GM12878 (cell line): ENCODE data around the gene PRDM15. TPM values are rescaled to one million over a fixed set of nuclear protein-coding genes. Genes with fewer than 3 reads are reported as not detected.

Source experiments
- ATAC-seq: fragments of 200-7000 bp; cut with Tn5 transposase; 3 replicates; pipeline ENCODE4 v1.9.1; 2020; ENCODE audit warnings: mild to moderate bottlenecking, moderate library complexity
- BruUV-seq: library from RNA; stranded (reverse); fragments of 400-500 nt; replicated peaks from 2 replicates; lab custom pipeline; 2021; lab: Mats Ljungman, UMichigan
- CTCF ChIA-PET: fragments of 300-600 bp; sonication (Branson Sonifier 250); formaldehyde crosslinking; extraction: SDS; loops from one replicate; lab custom pipeline; 2021; ENCODE audit warnings: inconsistent platforms; lab: Yijun Ruan, JAX
- POLR2A ChIA-PET: fragments of 350-600 bp; formaldehyde crosslinking; extraction: SDS; loops from one replicate; lab custom pipeline; 2021; ENCODE audit warnings: inconsistent platforms; lab: Charles Lee
- RAD21 ChIA-PET: fragments of 300-600 bp; sonication (Branson Sonifier 250); formaldehyde crosslinking; loops from one replicate; lab custom pipeline; 2023; ENCODE audit warnings: antibody characterized with exemption; ENCODE audit not compliant: unreplicated experiment; lab: Charles Lee
- SMC1A ChIA-PET: fragments of 300-600 bp; sonication (Branson Sonifier 250); formaldehyde crosslinking; loops from one replicate; lab custom pipeline; 2023; ENCODE audit not compliant: unreplicated experiment, uncharacterized antibody; lab: Charles Lee
- DNase-seq: peaks from one replicate; pipeline ENCODE4 v3.0.0-alpha.2; 2011; ENCODE audit warnings: low read depth, low spot score
- FAIRE-seq: peaks from 3 replicates; lab custom pipeline; 2011; peaks lifted over from hg19 to GRCh38; lab: Jason Lieb, UNC
- H2AFZ ChIP-seq: 2 replicates; pipeline ENCODE4 v1.6.0; 2011; ENCODE audit warnings: low read depth, low read length, control low read depth; ENCODE audit not compliant: control insufficient read depth
- H3K27ac ChIP-seq: 2 replicates; pipeline ENCODE4 v1.5.1; 2011; ENCODE audit warnings: control low read depth; ENCODE audit not compliant: control insufficient read depth, insufficient read depth
- H3K27me3 ChIP-seq, 2 experiments: replicated peaks in 1 of 2; 2 replicates each; pipeline versions ENCODE4 v1.6.0 to v1.6.1; 2011; ENCODE audit warnings: low read length in 1 of 2; ENCODE audit not compliant: control insufficient read depth in 2 of 2, insufficient read depth in 2 of 2
- H3K36me3 ChIP-seq, 2 experiments: 2 replicates each; pipeline ENCODE4 v1.5.1; 2011; ENCODE audit warnings: low read length in 1 of 2; ENCODE audit not compliant: control insufficient read depth in 2 of 2, insufficient read depth in 2 of 2
- H3K4me1 ChIP-seq: 2 replicates; pipeline ENCODE4 v1.6.1; 2011; ENCODE audit warnings: mild to moderate bottlenecking, low read length, moderate library complexity, mixed read lengths; ENCODE audit not compliant: control insufficient read depth, insufficient read depth
- H3K4me2 ChIP-seq: 2 replicates; pipeline ENCODE4 v1.6.0; 2011; ENCODE audit warnings: control low read depth; ENCODE audit not compliant: control insufficient read depth, insufficient read depth
- H3K4me3 ChIP-seq: fragments of 200-600 bp; sonication (generic); 2 replicates; pipeline ENCODE4 v1.5.1; 2016
- H3K79me2 ChIP-seq: 2 replicates; pipeline ENCODE4 v1.6.0; 2011; ENCODE audit warnings: low read length; ENCODE audit not compliant: control insufficient read depth, insufficient read depth
- H3K9ac ChIP-seq: 2 replicates; pipeline ENCODE4 v1.8.0; 2011; ENCODE audit warnings: low read length, control low read depth, mixed read lengths; ENCODE audit not compliant: control insufficient read depth, insufficient read depth
- H3K9me3 ChIP-seq: replicated peaks from 3 replicates; pipeline ENCODE4 v1.5.1; 2011; ENCODE audit warnings: mild to moderate bottlenecking, low read length; ENCODE audit not compliant: control insufficient read depth, insufficient read depth
- H4K20me1 ChIP-seq: 2 replicates; pipeline ENCODE4 v1.6.0; 2011; ENCODE audit not compliant: control insufficient read depth, insufficient read depth
- ASH2L ChIP-seq: fragments of 300-600, 200-600 bp; sonication (generic); IDR thresholded peaks from 2 replicates; pipeline ENCODE4 v1.6.1; 2017; ENCODE audit warnings: low read depth, mild to moderate bottlenecking, borderline replicate concordance
- ETV6 ChIP-seq, 2 experiments: fragments of 450-650 bp in 1 of 2; IDR thresholded peaks in 1 of 2; conservative IDR thresholded peaks in 1 of 2; 2 replicates each; pipeline ENCODE4 v1.6.1; 2014; ENCODE audit warnings: antibody characterized with exemption in 1 of 2, borderline replicate concordance in 1 of 2, low read depth in 1 of 2, mild to moderate bottlenecking in 1 of 2, moderate library complexity in 1 of 2
- IRF4 ChIP-seq: IDR thresholded peaks from 2 replicates; pipeline ENCODE4 v1.6.1; 2011; ENCODE audit warnings: low read depth, low read length
- NR2C2 ChIP-seq: IDR thresholded peaks from 2 replicates; pipeline ENCODE4 v1.6.1; 2011; ENCODE audit warnings: borderline replicate concordance, low read depth; ENCODE audit not compliant: control insufficient read depth, insufficient read length
- TAF1 ChIP-seq: IDR thresholded peaks from 2 replicates; pipeline ENCODE4 v1.6.1; 2011; ENCODE audit warnings: mild to moderate bottlenecking, low read depth, low read length, borderline replicate concordance
- USF2 ChIP-seq: IDR thresholded peaks from 2 replicates; pipeline ENCODE4 v1.6.1; 2011; ENCODE audit warnings: low read depth, low read length, improper control_type of control experiment, borderline replicate concordance
- WGBS: methylation state at CpG from one replicate; pipeline ENCODE4 v1.1.6; 2016; ENCODE audit warnings: low lambda C conversion rate; ENCODE audit not compliant: insufficient replicate concordance, insufficient coverage; ENCODE audit errors: missing lambda C conversion rate; 5-methylcytosine and 5-hydroxymethylcytosine counted together
- in situ Hi-C: fragments of 300-500 bp; cut with MboI; formaldehyde crosslinking; loops from 9 replicates; pipeline ENCODE4 v1.14.3; 2018; ENCODE audit warnings: mixed read lengths
- intact Hi-C: fragments of 100-400 bp; cut with micrococcal nuclease; formaldehyde crosslinking; loops from one replicate; pipeline ENCODE4 v1.14.2; 2022; ENCODE audit not compliant: unreplicated experiment
- polyA plus RNA-seq, 11 experiments: library from polyadenylated mRNA; depleted of rRNA in 4 of 11; unstranded in 6 of 11; stranded (reverse) in 5 of 11; fragments of >200 nt; fragmentation: Nextera tagmentation in 4 of 11; fragmentation: Illumina TruSeq in 1 of 11; extraction: Ambion mirVana in 4 of 11; extraction: Trizol in 1 of 11; gene quantifications; 1 replicate in 1 of 11; 2 replicates in 10 of 11; pipeline versions ENCODE4 v1.2.1 to v1.2.3, GENCODE V29; 2011 to 2016; ENCODE audit warnings: inconsistent platforms in 2 of 11, missing spikeins in 2 of 11, low read depth in 1 of 11
- total RNA-seq, 4 experiments: library from RNA; depleted of rRNA in 3 of 4; stranded (reverse); fragments of >200 nt in 3 of 4; fragmentation: Illumina TruSeq in 1 of 4; extraction: Trizol in 1 of 4; gene quantifications; 2 replicates each; pipeline versions ENCODE4 v1.2.1 to v1.2.3, GENCODE V29; 2013 to 2021

PRDM15 gene
- total and polyA plus RNA-seq, 10 of the 15 experiments (the other 5 are each of a cell fraction or from before 2014, with no cell fraction given) = 2.2 to 16.0 (median 8.6) TPM

DNA sequence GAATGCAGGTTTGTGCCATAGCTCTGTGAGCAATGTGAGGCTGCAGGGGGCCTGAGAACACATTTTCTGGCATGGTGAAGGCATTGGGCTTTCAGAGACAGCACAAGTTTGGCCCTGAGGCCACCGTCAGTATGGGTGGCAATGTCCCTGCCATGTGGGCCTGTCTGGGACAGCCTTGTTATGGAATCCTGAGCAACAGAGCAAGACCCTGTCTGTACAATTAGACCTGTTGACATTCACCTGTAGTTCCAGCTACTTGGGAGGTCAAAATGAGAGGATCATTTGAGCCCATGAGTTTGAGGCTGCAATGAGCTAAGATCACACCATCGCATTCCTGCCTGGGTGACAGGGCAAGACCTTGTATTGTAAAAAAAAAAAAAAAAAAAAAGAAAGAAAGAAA, 35.6 kb downstream of the PRDM15 start (continued):
- TF ChIP-seq USF2 (no peak), ASH2L (no peak), NR2C2 (no peak), ETV6 (conservative IDR thresholded peaks at IDR 0.05 in 1 of 2, IDR thresholded peaks at IDR 0.05 in 1 of 2; ENCODE audit: borderline replicate concordance in 1 of 2, low read depth in 1 of 2) (no peak)

- WGBS = 95% methylated on average over 1 of the region's 1 CpG
- RAD21 ChIA-PET = no interaction called here
- Histone ChIP-seq H3K27me3 (no peaks in the 10 kb centered on the region), H3K27ac (no peak overlapping the region), H4K20me1 (no peaks in the 10 kb centered on the region), H2AFZ (no peak overlapping the region), H3K9ac (no peak overlapping the region), H3K4me2 (no peak overlapping the region), H3K36me3 (peaks cover 12 to 18% of the 10 kb centered on the region in 2 experiments), H3K4me1 (peaks cover 14% of the 10 kb centered on the region), H3K9me3 (no peaks in the 10 kb centered on the region), H3K4me3 (no peak overlapping the region), H3K79me2 (no peaks in the 10 kb centered on the region)
- DNase-seq (no peak), ATAC-seq (no peak), FAIRE-seq (no peak)
- POLR2A ChIA-PET = interaction anchor here (0.6 to 0.7 kb wide), 2 partner anchors 208 to 478 kb away, joined by 3 to 5 read pairs; no protein-coding TSS in a partner anchor
- BruUV-seq = no TSS peak
- SMC1A ChIA-PET = interaction anchor here (0.7 to 1.0 kb wide), 2 partner anchors 79 to 304 kb away, joined by 3 to 4 read pairs; no protein-coding TSS in a partner anchor
- intact Hi-C loops = no loop called here
- in situ Hi-C loops = no loop called here
- TF ChIP-seq IRF4 = no peak
- TF ChIP-seq TAF1 = no peak
- CTCF ChIA-PET = interaction anchor here (1.1 kb wide), 1 partner anchor 24 kb away, joined by 3 read pairs; no protein-coding TSS in a partner anchor
These were observed 38.3 kb downstream of the PRDM15 start for GRCh38 chr21:41840880-41841279.
